NCI-H226 (cell line): ENCODE measurements around the gene OR10H4.
"Not testable (repeated sequence)": the region's sequence is repeated elsewhere in the genome, so short reads cannot be mapped to it uniquely, and the experiment has no call there.

Experiments
- DNase-seq: peaks from one replicate; pipeline ENCODE4 v3.0.0-alpha.2; 2015

Gene OR10H4, protein sequence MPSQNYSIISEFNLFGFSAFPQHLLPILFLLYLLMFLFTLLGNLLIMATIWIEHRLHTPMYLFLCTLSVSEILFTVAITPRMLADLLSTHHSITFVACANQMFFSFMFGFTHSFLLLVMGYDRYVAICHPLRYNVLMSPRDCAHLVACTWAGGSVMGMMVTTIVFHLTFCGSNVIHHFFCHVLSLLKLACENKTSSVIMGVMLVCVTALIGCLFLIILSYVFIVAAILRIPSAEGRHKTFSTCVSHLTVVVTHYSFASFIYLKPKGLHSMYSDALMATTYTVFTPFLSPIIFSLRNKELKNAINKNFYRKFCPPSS

DNA sequence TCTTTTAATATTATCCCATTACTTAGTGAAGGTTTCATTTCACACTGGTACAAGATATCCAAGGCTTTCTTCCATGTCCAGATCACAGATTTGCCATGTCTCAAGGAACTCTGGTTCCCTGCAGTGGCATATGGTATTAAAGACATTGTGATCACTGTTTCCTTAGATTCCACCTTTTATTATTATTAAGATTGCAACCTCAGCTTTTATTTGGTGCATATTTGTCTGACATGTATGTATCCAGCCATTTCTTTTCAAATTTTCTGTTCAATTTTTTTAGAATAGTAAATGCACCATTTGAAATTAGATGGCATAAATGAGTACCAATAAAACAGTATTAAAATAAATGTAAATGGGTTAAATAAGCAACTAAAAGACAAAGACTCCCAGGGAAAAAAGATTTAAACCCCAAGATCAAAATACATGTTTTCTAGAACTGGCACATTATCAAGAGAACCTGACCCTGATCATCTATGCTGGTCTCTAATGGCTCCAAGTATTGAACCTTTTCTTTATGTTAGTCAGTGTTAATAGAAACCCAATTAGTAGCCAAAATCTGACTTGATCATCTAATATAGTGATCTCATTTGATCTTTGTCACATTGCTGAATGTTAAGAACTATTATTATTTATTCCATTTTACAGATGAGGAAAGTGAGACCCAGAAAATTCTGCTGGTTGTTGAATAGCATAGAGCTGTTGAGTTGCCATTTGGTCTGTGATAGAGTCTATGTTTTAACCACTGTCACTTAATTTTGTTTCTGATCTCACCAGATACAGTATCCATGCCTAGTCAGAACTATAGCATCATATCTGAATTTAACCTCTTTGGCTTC is at the start of gene OR10H4:
OR10H4 (plus strand) TSS at position 786 of the 836 bp plus-strand sequence; CDS start at position 786, 0 bp downstream.
- DNase-seq = no peak

DNA sequence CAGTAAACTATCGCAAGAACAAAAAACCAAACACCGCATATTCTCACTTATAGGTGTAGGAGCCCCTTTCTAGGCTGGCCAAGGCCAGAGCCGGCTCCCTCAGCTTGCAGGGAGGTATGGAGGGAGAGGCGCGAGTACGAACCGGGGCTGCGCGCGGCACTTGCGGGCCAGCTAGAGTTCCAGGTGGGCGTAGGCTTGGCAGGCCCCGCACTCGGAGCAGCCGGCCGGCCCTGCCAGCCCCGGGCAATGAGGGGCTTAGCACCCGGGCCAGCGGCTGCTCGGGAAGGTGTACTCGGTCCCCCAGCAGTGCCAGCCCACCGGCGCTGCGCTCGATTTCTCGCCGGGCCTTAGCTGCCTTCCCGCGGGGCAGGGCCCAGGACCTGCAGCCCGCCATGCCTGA is 49.2 kb upstream of the OR10H4 start:
- not testable (repeated sequence) for DNase-seq

DNA sequence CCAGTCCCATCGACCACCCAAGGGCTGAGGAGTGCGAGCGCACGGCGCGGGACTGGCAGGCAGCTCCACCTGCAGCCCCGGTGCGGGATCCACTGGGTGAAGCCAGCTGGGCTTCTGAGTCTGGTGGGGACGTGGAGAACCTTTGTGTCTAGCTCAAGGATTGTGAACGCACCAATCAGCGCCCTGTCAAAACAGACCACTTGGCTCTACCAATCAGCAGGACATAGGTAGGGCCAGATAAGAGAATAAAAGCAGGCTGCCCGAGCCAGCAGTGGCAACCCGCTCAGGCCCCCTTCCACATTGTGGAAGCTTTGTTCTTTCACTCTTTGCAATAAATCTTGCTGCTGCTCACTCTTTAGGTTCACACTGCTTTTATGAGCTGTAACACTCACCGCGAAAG is 48.8 kb upstream of the OR10H4 start:
- not testable (repeated sequence) for DNase-seq

DNA sequence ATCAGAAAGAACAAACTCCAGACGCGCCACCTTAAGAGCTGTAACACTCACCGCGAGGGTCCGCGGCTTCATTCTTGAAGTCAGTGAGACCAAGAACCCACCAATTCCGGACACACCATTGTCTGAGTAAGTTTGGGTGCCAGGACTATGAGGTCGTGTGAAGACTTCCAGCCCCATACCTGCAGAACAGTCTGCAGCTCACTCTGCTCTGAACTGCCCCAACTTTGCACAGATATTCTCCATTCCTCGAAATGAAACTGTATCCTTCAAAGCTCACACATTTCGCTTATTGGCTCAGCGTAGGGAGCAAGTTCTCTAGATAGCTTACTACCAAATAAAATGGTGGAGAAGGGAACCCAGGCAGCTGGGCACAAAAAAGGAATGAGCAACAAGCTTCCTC is 48.3 kb upstream of the OR10H4 start:
- DNase-seq = no peak

DNA sequence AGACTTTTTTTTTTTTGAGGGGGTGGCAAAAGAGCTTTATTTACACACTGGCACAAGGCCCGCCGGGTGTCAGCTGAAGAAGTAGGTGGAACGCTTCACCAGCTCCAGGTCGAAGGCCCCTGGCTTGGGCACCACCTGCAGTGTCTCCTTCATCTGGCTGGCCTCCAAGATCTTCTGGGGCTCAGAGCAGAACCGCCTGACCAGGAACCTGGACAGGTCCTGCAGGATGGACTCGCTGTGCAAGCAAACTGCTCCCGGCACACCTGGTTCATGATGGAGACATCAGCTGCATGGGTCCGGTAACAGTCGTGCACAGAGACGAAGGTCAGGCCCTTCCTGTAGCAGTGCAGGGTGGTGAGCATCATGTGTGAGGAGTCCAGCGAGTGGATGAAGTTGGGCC is 46.6 kb upstream of the OR10H4 start:
- DNase-seq = no peak

DNA sequence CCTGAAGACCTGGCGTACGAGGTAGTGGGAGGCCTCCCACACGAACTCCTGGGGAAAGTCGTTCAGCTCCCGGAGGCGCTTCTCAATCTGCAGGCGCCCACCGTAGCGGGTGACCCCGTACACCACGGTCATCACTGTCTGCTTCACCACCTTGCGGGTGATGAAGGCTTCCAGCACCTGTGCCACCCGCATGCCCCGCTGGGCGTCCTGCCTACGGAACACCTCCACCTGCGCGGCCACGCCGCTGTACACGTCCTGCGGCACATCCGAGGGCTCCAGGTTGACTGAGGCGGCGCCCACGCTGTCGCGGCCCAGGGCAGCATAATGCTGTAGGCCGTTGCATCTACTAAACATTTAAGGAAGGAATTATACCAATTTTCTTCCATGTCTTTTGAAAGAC is 45.9 kb upstream of the OR10H4 start:
- not testable (repeated sequence) for DNase-seq

DNA sequence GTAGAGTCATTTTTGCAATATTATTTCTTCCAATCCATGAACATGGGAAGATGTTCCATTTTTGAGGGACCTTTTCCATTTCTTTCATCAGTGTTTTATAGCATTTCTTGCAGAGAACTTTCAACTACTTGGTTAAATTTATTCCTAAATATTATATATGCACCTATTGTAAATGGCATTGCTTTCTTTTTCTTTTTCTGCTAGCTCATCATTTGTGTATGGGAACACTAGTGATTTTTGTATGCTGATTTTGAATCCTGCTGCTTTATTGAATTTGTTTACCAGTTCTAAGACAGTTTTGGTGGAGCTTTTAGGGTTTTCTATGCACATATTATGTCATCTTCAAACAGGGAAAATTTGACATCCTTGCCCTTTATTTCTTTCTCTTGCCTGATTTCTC is 43.8 kb upstream of the OR10H4 start:
- DNase-seq = no peak

DNA sequence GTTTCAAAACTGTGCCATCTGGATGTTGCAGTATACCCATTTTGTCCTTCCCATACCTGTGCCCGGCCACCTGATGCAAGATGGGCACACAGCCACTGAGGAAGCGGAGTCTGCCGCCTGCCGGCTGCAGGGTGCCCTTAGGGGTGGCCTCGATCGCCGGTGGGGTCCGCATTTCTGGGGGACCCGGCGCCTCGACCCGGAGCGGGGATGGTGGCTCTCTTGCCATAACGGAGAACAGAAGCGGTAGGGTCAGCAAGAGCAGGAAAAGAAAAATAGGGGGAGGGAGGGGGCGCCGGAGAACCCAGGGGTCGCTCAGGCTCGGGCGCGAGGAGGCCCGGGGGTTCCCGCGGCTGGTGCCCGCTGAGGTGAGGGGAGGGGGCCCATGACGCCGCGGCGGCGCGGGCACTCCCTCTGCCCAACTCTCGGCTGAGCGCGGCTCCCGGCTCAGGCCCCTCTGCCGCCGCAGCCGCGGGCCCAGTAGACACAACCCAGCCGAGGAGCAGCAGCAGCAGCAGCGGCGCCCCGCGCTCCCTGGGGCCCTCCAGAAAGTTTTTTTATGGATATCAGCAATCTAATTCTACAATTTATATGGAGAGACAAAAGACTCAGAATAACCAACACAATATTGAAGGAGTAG is 37.1 kb upstream of the OR10H4 start:
- no peak for DNase-seq

DNA sequence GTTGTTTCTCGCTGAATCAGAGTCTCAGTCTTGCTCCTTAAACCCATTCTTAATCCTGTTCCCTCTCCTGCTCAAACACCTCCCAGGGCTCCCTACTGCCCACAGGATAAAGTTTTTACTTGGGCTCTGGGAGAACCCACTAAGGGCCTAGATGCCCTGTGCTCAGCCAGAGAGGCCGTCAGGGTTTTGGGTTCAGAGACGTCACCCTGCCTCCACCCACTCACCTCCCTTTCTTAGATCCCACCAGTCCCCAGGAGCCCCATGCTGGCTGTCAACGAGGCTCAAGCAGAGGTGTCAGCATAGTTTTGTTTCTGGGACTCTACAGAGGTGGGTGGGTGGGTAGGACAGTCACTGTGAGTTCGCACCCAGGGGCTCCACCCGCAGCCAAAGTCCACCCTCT is 35.4 kb upstream of the OR10H4 start:
- no peak for DNase-seq

DNA sequence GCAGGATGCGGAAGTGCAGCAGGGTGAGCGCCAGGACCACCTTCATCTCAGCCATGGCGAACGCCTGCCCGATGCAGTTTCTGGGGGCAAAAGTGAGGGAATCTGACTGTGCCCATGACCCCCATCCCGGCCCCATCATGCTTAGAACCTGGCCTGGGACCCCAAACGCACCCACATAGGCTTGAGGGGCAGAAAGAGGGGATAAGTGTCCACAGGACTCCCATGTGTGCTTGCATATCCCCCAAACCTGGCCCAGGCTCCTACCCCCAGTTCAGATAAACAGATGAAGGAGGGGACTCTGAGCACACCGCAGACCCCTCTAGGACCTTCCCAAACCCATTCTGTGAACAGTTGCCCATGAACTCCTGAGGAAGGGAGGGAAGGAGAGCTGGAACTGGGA is 35.0 kb upstream of the OR10H4 start:
- DNase-seq = no peak

DNA sequence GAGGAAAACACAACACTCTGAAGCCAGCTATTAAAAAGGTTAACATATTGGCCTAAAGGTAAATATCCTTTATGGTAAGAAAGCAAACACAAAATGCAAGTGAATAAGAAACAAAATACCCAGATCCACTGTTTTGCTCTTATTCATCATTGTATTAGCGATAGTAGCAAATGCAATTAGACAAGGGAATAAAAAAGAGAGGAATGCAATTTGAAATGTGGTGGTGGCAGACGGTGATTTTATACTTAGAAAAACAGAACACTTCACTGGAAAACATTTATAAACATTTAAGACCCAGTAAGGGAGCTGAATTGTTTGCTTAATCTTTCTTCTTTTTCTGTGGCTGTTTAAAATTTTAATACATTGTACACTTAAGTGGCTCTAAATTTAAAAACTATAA is 33.7 kb upstream of the OR10H4 start:
- no peak for DNase-seq

DNA sequence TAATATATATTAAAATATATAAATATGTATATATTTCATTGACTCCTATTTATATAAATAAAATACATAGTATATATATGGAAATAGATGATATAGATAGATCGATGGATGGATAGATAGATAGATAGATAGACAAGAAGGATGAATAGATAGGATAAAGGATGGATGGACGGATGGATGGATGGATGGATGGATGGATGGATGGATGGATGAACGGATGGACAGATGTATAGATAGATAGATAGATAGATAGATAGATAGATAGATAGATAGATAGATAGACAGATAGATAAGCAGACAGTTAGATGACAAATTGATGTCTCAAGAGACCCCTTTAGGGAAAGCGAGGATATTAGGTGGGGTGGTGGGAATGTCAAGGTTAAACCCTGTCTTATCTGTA is 29.6 kb upstream of the OR10H4 start:
- DNase-seq = no peak

DNA sequence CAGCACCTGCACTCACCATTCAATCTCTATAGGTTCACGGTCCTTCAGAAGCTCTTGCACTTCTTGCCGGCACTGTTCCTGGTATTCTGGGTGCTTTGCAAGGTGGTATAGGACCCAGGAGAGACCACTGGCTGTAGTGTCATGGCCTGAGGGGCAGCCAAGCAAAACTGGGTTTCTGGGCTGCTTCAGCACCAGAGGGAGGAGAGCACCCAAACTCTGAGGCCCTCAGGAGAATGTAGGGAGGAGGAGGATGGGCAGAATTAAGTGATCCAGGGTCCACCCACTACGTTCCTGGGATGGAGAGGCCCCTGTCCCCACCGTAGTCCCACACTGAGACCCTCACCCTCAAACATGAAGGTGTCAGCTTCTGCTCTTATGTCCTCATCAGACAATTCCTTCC is 26.8 kb upstream of the OR10H4 start:
- no peak for DNase-seq

DNA sequence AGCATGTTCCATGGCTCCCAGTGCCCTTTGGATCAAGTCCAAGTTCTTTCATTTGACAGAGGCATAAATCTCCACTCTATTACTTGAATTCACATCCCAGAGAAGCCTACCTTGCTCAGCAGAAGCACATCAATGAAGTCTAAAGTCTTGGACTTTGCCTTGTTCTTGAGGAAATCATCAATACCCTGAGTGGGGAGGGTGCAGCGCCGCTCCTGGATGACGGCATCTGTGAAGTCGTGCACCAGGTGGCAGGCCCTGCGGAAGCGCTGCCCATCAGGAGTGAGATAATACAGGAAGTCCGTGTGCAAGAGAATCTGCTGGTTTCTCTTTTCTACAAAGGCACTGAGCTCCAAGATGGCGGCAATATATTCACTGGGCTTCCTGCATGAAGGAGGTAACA is 25.1 kb upstream of the OR10H4 start:
- no peak for DNase-seq

DNA sequence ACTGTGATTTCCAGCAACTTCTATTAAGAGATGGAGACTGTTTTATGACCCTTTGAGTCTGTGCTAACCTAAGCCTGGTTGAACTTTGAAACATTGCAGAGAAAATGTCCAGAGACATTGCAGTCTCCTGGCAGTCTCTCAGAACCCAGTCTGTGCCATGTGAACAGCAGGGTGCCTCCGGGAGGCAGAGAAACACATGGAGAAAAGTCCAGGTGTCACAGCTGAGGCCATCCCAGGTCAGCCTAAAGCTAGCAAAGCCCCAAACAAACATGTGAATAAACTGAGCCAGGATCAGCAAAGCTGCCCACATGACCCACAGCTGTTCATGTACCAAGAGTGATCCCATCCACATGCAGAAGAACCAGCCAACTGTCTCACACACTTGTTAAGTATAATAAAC is 22.3 kb upstream of the OR10H4 start:
- DNase-seq = no peak

DNA sequence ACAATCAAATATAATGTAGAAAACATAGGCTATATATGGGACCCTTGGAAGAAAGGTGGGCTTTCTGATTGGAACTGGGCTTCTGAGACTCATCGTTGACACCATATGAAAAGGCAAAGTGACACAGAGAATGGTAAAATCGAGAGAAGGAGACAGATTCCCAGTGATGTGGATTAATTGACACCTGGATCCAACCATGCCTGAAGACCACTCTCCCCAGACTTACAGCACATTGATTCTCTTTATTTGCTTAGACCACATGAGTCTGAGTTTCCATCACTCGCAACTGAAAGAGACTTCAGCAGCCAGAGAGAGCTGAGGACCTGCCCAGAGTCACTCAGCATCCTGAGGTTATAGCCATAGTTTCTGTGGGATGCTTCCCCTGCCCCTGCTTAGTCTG is 20.5 kb upstream of the OR10H4 start:
- DNase-seq = no peak

DNA sequence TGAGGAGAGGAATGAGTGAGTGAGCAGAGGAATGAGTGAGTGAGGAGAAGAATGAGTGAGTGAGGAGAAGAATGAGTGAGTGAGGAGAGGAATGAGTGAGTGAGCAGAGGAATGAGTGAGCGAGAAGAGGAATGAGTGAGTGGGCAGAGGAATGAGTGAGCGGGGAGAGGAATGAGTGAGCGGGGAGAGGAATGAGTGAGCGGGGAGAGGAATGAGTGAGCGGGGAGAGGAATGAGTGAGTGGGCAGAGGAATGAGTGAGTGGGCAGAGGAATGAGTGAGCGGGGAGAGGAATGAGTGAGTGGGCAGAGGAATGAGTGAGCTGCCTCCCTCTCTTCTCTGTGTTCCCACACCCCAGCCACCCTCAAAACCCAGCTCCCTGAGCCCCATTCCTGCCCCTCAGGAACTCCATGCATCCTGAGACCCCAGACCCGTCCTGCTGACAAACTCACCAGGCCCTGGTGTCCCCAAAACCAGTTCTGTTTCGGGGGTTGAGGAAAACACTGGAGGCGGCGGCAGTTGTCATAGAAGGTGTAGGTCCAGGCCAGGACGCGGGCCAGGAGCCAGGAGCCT is 15.0 kb upstream of the OR10H4 start:
- DNase-seq = not testable (repeated sequence)

DNA sequence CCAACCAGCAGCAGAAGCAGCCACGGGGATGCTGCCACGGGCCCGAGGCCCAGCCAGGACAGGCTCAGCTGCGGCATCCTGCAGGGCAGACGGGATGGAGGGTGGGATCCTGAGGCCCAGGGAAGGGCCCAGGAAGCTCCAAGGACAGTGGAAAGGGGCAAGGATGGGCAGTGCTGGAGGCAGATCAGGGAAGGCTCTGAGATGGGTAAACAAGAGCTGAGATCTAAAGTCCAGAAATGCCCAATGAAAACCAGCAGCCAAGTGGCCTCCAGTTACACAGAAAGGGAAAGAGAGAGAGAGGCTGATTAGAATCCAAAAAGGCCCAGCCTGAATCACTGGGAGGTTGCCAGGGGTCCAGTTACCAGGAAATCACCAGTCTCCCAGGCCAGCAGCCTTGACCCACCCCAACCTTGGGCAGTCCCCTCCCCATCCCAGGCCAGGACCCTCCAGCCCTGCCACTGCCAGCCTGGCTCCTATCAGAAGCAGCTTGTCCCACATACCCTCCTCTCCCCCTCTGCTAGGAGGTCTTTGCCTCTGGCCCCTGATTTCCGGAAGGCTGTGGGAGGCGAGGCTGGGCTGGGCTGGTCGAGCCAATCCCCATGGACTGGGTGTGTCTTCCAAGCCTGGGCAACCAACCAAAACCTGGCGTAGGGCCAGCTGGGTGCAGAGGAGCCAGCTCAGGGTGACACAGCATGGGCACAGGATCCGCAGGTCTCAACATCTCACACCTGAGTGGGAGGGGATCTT is 14.3 kb upstream of the OR10H4 start, which contains the start of gene CYP4F11:
CYP4F11 (minus strand) TSS at position 198 of the 747 bp plus-strand sequence; CDS start at position 77, 121 bp downstream.
- DNase-seq = no peak

DNA sequence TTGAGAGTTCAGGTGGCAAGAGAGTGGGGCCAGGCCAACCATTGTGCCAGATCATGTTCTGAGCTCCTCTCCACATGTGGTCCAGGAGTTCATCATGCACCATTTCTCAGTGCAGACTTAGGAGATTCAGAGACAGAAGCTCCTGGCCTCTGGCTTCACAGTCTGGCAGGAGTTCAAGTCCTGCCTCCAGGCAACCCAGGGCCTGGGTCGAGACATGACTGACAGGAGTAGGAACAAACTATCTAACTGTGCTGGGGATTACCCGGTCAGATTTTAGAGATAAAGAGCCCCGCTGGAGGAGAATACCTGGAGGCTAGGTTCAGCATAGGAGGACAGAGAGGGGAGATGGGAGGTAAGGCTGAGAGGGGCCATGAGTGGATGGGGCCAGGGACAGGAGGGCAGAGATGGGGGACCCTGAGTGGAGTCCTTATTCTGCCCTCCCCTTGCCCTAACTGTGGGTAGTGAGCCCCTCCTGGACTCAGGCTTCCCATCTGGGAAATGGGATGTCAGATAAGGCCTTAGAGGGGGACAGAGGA is 13.6 kb upstream of the OR10H4 start:
- no peak for DNase-seq

DNA sequence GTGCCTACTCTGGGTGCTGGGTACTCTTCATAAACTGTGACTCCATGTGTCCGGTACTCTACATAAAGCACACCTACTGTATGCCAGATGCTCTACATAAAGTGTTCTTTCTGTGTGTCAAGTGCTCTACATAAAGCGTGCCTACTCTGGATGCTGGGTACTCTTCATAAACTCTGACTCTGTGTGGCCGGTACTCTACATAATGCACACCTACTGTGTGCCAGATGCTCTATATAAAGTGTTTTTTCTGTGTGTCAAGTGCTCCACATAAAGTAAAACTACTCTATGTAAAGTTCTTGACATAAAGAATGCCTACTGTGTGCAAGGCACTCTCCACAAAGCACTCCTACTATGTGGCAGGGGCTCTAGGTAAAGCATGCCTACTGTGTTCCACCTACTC is 12.6 kb upstream of the OR10H4 start:
- DNase-seq = no peak

DNA sequence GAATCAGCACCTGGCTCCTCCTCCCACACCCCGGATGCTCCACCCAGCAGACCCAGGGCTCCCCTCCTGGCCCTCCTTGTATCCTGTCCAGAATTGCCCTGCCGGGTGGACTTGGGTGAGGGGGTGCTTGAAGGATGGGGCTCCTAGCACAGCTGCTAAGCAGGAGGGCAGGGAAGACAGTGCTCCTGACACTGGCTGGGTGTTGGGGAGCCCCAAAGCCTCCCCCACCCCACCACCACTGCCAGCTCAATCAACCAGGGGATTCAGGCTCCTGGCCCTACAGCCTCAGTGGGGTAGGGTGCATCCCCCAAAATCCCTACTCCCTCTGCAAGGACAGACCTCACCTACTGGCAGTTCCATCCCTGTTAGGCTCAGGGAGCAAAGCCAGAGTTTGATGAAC is 11.9 kb upstream of the OR10H4 start:
- DNase-seq = no peak

DNA sequence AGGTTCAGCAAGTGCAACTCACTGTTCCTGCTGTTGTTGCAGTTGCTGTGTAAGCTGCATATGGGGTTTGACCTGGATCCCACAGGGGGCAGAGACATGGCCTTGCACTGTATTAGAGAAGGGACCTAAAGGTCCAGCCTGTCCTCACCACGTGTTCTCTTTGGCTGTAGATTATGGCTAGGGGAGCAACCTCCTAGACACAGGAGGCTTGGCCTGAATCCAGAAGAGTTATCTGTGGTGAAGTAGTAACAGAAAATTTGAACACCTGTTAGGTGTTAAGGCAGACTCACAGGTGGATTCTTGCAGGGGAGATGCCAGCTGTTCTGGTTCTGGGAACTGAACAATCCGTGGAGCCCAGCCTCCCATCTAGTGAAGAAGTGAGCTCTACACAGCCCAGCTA is 11.0 kb upstream of the OR10H4 start:
- no peak for DNase-seq
